Osteocyte (in vitro differentiated cells): Measurements from ENCODE around the gene BRWD1. TPM values are rescaled to one million over a fixed set of nuclear protein-coding genes. Genes with fewer than 3 reads are reported as not detected.

ENCODE experiments used
- DNase-seq: peaks from one replicate; pipeline ENCODE4 v3.0.0; 2021; ENCODE audit warnings: mixed read lengths; ENCODE audit not compliant: unreplicated experiment; ENCODE audit errors: extremely low spot score
- H3K27ac Mint-ChIP-seq: one replicate; pipeline ENCODE4 v1.8.0; 2021; ENCODE audit warnings: mild to moderate bottlenecking, mixed read lengths; ENCODE audit not compliant: unreplicated experiment
- H3K27me3 Mint-ChIP-seq: one replicate; pipeline ENCODE4 v1.8.0; 2021; ENCODE audit warnings: mixed read lengths; ENCODE audit not compliant: unreplicated experiment
- H3K36me3 Mint-ChIP-seq: one replicate; pipeline ENCODE4 v1.8.0; 2021; ENCODE audit warnings: mixed read lengths; ENCODE audit not compliant: unreplicated experiment
- H3K4me1 Mint-ChIP-seq: one replicate; pipeline ENCODE4 v1.8.0; 2021; ENCODE audit warnings: mixed read lengths; ENCODE audit not compliant: unreplicated experiment
- H3K4me3 Mint-ChIP-seq: one replicate; pipeline ENCODE4 v1.8.0; 2021; ENCODE audit warnings: mild to moderate bottlenecking, moderate library complexity, mixed read lengths; ENCODE audit not compliant: unreplicated experiment
- H3K9me3 Mint-ChIP-seq: one replicate; pipeline ENCODE4 v1.8.0; 2021; ENCODE audit warnings: mixed read lengths; ENCODE audit not compliant: unreplicated experiment
- CTCF ChIP-seq: fragments of 200-600 bp; sonication (generic); IDR thresholded peaks from 2 replicates; pipeline ENCODE4 v1.5.0; 2021; ENCODE audit warnings: antibody characterized with exemption, mild to moderate bottlenecking, moderate library complexity
- total RNA-seq: library from RNA; stranded (reverse); gene quantifications from 2 replicates; pipeline ENCODE4 v1.2.1, GENCODE V29; 2021

Gene BRWD1
- total RNA-seq, 1 donor from 2014 or later, result 40.8 TPM

GRCh38 chr21:39196838-39197237 is 116.6 kb downstream of the BRWD1 start:
- Mint-ChIP-seq H3K4me3 (no peak overlapping the region), H3K4me1 (no peaks in the 10 kb centered on the region), H3K36me3 (peaks cover 78% of the 10 kb centered on the region), H3K27ac (no peak overlapping the region), H3K27me3 (no peaks in the 10 kb centered on the region), H3K9me3 (no peaks in the 10 kb centered on the region)
- no peak for DNase-seq
- TF ChIP-seq CTCF, result no peak

GRCh38 chr21:39196310-39196709 is 117.1 kb downstream of the BRWD1 start:
- no peak for TF ChIP-seq CTCF
- no peak overlapping the region for H3K27ac Mint-ChIP-seq
- no peak overlapping the region for H3K4me3 Mint-ChIP-seq
- no peaks in the 10 kb centered on the region for H3K9me3 Mint-ChIP-seq
- peaks cover 73% of the 10 kb centered on the region for H3K36me3 Mint-ChIP-seq
- peaks cover 1% of the 10 kb centered on the region for H3K4me1 Mint-ChIP-seq
- H3K27me3 Mint-ChIP-seq, result no peaks in the 10 kb centered on the region
- DNase-seq, result no peak

- H3K36me3 Mint-ChIP-seq, result peaks cover 62% of the 10 kb centered on the region
- H3K4me3 Mint-ChIP-seq, result no peak overlapping the region
- TF ChIP-seq CTCF, result no peak
- H3K27ac Mint-ChIP-seq, result no peak overlapping the region
- no peaks in the 10 kb centered on the region for H3K27me3 Mint-ChIP-seq
- no peak for DNase-seq
- peaks cover 21% of the 10 kb centered on the region for H3K4me1 Mint-ChIP-seq
- no peaks in the 10 kb centered on the region for H3K9me3 Mint-ChIP-seq
Measured at GRCh38 chr21:39193380-39193779, 120.1 kb downstream of the BRWD1 start.

- Mint-ChIP-seq H3K27me3 (no peaks in the 10 kb centered on the region), H3K27ac (peak overlapping the region; percentile 70), H3K4me1 (peaks cover 28% of the 10 kb centered on the region), H3K36me3 (peaks cover 38% of the 10 kb centered on the region), H3K4me3 (no peak overlapping the region), H3K9me3 (no peaks in the 10 kb centered on the region)
- no peak for DNase-seq
- TF ChIP-seq CTCF, result no peak
Measured at GRCh38 chr21:39189857-39190604, 123.4 kb downstream of the BRWD1 start.

GRCh38 chr21:39188521-39189139 is 124.8 kb downstream of the BRWD1 start:
- TF ChIP-seq CTCF, result no peak
- no peaks in the 10 kb centered on the region for H3K27me3 Mint-ChIP-seq
- H3K4me3 Mint-ChIP-seq, result no peak overlapping the region
- peaks cover 24% of the 10 kb centered on the region for H3K36me3 Mint-ChIP-seq
- H3K4me1 Mint-ChIP-seq, result peaks cover 40% of the 10 kb centered on the region
- no peak overlapping the region for H3K27ac Mint-ChIP-seq
- no peaks in the 10 kb centered on the region for H3K9me3 Mint-ChIP-seq
- DNase-seq, result no peak
